NB4 (cell line): ENCODE results near the gene TNFSF18.

Experiments used
- POLR2A ChIP-seq: IDR thresholded peaks from 2 replicates; pipeline ENCODE4 v1.6.1; 2011; ENCODE audit warnings: mild to moderate bottlenecking; ENCODE audit not compliant: insufficient read length; ENCODE audit errors: extremely low read depth
- TF ChIP-seq, protein P1 (sequence below): IDR thresholded peaks from one replicate; pipeline ENCODE4 v1.5.1; 2012; ENCODE audit warnings: low read depth, low read length

DNA sequence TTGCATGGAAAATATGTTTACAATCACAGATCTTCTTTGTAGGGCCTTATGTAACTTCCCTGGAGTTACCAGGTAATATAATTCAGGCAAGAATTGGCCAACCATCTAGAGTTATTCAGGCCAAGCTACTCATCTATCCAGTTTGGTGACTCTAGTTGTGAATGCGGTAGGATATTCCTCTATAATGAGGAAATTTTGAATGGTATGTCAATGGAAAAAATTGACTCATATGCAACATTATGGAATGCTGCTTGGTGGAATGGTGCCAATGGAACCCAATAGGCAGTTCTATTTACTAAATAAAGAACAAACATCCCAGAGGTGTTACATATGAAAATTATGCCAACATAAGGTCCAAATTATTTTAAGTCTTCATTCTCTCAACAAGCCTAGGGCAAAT, 5.6 kb upstream of the TNFSF18 start:
- TF ChIP-seq, protein P1, sequence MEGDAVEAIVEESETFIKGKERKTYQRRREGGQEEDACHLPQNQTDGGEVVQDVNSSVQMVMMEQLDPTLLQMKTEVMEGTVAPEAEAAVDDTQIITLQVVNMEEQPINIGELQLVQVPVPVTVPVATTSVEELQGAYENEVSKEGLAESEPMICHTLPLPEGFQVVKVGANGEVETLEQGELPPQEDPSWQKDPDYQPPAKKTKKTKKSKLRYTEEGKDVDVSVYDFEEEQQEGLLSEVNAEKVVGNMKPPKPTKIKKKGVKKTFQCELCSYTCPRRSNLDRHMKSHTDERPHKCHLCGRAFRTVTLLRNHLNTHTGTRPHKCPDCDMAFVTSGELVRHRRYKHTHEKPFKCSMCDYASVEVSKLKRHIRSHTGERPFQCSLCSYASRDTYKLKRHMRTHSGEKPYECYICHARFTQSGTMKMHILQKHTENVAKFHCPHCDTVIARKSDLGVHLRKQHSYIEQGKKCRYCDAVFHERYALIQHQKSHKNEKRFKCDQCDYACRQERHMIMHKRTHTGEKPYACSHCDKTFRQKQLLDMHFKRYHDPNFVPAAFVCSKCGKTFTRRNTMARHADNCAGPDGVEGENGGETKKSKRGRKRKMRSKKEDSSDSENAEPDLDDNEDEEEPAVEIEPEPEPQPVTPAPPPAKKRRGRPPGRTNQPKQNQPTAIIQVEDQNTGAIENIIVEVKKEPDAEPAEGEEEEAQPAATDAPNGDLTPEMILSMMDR: no peak
- no peak for TF ChIP-seq POLR2A
